Astrocyte (in vitro differentiated cells and primary cell): Measurements from ENCODE around the gene SLC26A2. TPM values are rescaled to one million over a fixed set of nuclear protein-coding genes. Genes with fewer than 3 reads are reported as not detected.

Experiments used
- DNase-seq: peaks from one replicate; pipeline ENCODE4 v3.0.0-alpha.2; 2010; ENCODE audit warnings: low read depth
- FAIRE-seq: peaks from 2 replicates; lab custom pipeline; 2011; peaks lifted over from hg19 to GRCh38; lab: Jason Lieb, UNC
- H2AFZ ChIP-seq: 2 replicates; pipeline ENCODE4 v1.6.0; 2012; ENCODE audit warnings: low read depth, low read length, inconsistent platforms
- H3K27ac ChIP-seq: 2 replicates; pipeline ENCODE4 v1.5.1; 2011; ENCODE audit warnings: low read depth, low read length, inconsistent platforms
- H3K27me3 ChIP-seq: 2 replicates; pipeline ENCODE4 v1.6.0; 2011; ENCODE audit warnings: low read length, inconsistent platforms; ENCODE audit not compliant: insufficient read depth
- H3K36me3 ChIP-seq: 2 replicates; pipeline ENCODE4 v1.5.1; 2011; ENCODE audit warnings: low read length, inconsistent platforms; ENCODE audit not compliant: insufficient read depth
- H3K4me1 ChIP-seq: 2 replicates; pipeline ENCODE4 v1.5.1; 2011; ENCODE audit warnings: low read length, inconsistent platforms; ENCODE audit not compliant: insufficient read depth
- H3K4me2 ChIP-seq: 2 replicates; pipeline ENCODE4 v1.6.0; 2012; ENCODE audit warnings: low read length, inconsistent platforms
- H3K4me3 ChIP-seq: 2 replicates; pipeline ENCODE4 v1.5.1; 2011; ENCODE audit warnings: low read depth, mild to moderate bottlenecking, low read length, inconsistent platforms; ENCODE audit not compliant: insufficient read depth
- H3K79me2 ChIP-seq: 2 replicates; pipeline ENCODE4 v1.6.0; 2012; ENCODE audit warnings: mild to moderate bottlenecking, low read length, inconsistent platforms; ENCODE audit not compliant: insufficient read depth
- H3K9ac ChIP-seq: 2 replicates; pipeline ENCODE4 v1.6.0; 2012; ENCODE audit warnings: mild to moderate bottlenecking, low read length, inconsistent platforms
- H3K9me3 ChIP-seq: 2 replicates; pipeline ENCODE4 v1.5.1; 2012; ENCODE audit warnings: low read depth, mild to moderate bottlenecking, low read length, inconsistent platforms; ENCODE audit not compliant: insufficient read depth
- H4K20me1 ChIP-seq: 2 replicates; pipeline ENCODE4 v1.6.0; 2012; ENCODE audit warnings: low read length, inconsistent platforms; ENCODE audit not compliant: insufficient read depth
- H3K27ac Mint-ChIP-seq: one replicate; pipeline ENCODE4 v1.8.0; 2021; ENCODE audit warnings: mild to moderate bottlenecking, mixed read lengths; ENCODE audit not compliant: unreplicated experiment
- H3K27me3 Mint-ChIP-seq: one replicate; pipeline ENCODE4 v1.8.0; 2021; ENCODE audit warnings: low read depth, mixed read lengths; ENCODE audit not compliant: unreplicated experiment
- H3K36me3 Mint-ChIP-seq: one replicate; pipeline ENCODE4 v1.8.0; 2021; ENCODE audit warnings: low read depth, mixed read lengths; ENCODE audit not compliant: unreplicated experiment
- H3K4me1 Mint-ChIP-seq: one replicate; pipeline ENCODE4 v1.8.0; 2021; ENCODE audit warnings: low read depth, mixed read lengths; ENCODE audit not compliant: unreplicated experiment
- H3K4me3 Mint-ChIP-seq: one replicate; pipeline ENCODE4 v1.8.0; 2021; ENCODE audit warnings: mild to moderate bottlenecking, moderate library complexity, mixed read lengths; ENCODE audit not compliant: unreplicated experiment
- H3K9me3 Mint-ChIP-seq: one replicate; pipeline ENCODE4 v1.8.0; 2021; ENCODE audit warnings: mild to moderate bottlenecking, mixed read lengths; ENCODE audit not compliant: unreplicated experiment
- EZH2 ChIP-seq: IDR thresholded peaks from 2 replicates; pipeline ENCODE4 v1.6.1; 2012; ENCODE audit warnings: mild to moderate bottlenecking, low read length, inconsistent platforms; ENCODE audit not compliant: insufficient read depth
- total RNA-seq: library from RNA; stranded (reverse); gene quantifications from 2 replicates; pipeline ENCODE4 v1.2.1, GENCODE V29; 2021
- TF ChIP-seq, protein P1 (sequence below): IDR thresholded peaks from 2 replicates; pipeline ENCODE4 v1.5.1; 2011; ENCODE audit warnings: low read depth, mild to moderate bottlenecking, inconsistent platforms, low read length, moderate library complexity; ENCODE audit not compliant: insufficient read depth

SLC26A2 gene
- total RNA-seq, 1 donor from 2014 or later: 19.8 TPM

- no peak within 1 kb of the TSS for H2AFZ ChIP-seq
- no peaks in the 10 kb centered on the region for H4K20me1 ChIP-seq
- H3K4me1 ChIP-seq: peaks cover 9% of the 10 kb centered on the region
- H3K9me3 ChIP-seq: no peaks in the 10 kb centered on the region
- peaks cover 11% of the 10 kb centered on the region for H3K27me3 ChIP-seq
- H3K9ac ChIP-seq: no peak within 1 kb of the TSS
- Mint-ChIP-seq H3K4me3 (no peak within 1 kb of the TSS), H3K9me3 (no peaks in the 10 kb centered on the region), H3K36me3 (no peaks in the 10 kb centered on the region), H3K27ac (no peak within 1 kb of the TSS), H3K4me1 (peaks cover 18% of the 10 kb centered on the region), H3K27me3 (peaks cover 6% of the 10 kb centered on the region)
- H3K4me3 ChIP-seq: no peak within 1 kb of the TSS
- no peak within 1 kb of the TSS for H3K4me2 ChIP-seq
- DNase-seq (no peak), FAIRE-seq (no peak)
- no peak within 1 kb of the TSS for H3K27ac ChIP-seq
- TF ChIP-seq EZH2: no peak
- TF ChIP-seq, protein P1, sequence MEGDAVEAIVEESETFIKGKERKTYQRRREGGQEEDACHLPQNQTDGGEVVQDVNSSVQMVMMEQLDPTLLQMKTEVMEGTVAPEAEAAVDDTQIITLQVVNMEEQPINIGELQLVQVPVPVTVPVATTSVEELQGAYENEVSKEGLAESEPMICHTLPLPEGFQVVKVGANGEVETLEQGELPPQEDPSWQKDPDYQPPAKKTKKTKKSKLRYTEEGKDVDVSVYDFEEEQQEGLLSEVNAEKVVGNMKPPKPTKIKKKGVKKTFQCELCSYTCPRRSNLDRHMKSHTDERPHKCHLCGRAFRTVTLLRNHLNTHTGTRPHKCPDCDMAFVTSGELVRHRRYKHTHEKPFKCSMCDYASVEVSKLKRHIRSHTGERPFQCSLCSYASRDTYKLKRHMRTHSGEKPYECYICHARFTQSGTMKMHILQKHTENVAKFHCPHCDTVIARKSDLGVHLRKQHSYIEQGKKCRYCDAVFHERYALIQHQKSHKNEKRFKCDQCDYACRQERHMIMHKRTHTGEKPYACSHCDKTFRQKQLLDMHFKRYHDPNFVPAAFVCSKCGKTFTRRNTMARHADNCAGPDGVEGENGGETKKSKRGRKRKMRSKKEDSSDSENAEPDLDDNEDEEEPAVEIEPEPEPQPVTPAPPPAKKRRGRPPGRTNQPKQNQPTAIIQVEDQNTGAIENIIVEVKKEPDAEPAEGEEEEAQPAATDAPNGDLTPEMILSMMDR: no peak
- H3K79me2 ChIP-seq: no peaks in the 10 kb centered on the region
- H3K36me3 ChIP-seq: no peaks in the 10 kb centered on the region
These were observed 15.9 kb upstream of the SLC26A2 start, which contains the start of gene PDE6A for GRCh38 chr5:149944666-149945065. PDE6A (minus strand) TSS chr5:149944793; CDS start chr5:149944673, 120 bp downstream.

GRCh38 chr5:149946118-149946517, 14.4 kb upstream of the SLC26A2 start:
- Histone ChIP-seq H3K4me3 (no peak overlapping the region), H3K9ac (no peak overlapping the region), H3K27me3 (peaks cover 11% of the 10 kb centered on the region), H3K4me2 (no peak overlapping the region), H3K36me3 (no peaks in the 10 kb centered on the region), H2AFZ (no peak overlapping the region), H3K4me1 (peaks cover 2% of the 10 kb centered on the region), H4K20me1 (no peaks in the 10 kb centered on the region), H3K9me3 (no peaks in the 10 kb centered on the region), H3K27ac (no peak overlapping the region), H3K79me2 (no peaks in the 10 kb centered on the region)
- H3K4me1 Mint-ChIP-seq: peaks cover 14% of the 10 kb centered on the region
- TF ChIP-seq, protein P1: no peak
- no peak for TF ChIP-seq EZH2
- DNase-seq: no peak
- no peaks in the 10 kb centered on the region for H3K9me3 Mint-ChIP-seq
- H3K27me3 Mint-ChIP-seq: peaks cover 6% of the 10 kb centered on the region
- H3K27ac Mint-ChIP-seq: no peak overlapping the region
- H3K4me3 Mint-ChIP-seq: no peak overlapping the region
- no peaks in the 10 kb centered on the region for H3K36me3 Mint-ChIP-seq
- FAIRE-seq: no peak

DNA sequence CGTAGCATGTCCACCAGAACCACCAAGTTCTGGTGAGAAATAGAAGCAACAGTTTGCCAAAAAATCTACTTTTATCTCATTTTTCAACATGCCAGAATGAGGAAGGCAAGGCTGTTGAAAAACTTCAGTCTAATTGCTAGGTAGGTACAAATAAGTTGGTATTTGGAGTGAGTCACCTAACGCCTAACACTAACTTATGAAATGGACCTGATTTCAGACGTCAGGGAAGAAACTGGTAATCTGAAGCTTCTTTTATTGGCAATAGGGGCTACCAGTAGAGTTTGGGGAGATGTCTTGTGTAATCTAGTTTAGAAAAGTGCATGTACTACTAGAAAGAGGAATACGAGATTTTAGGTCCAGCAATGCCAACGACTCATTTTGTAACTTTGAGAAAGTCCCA, 11.6 kb upstream of the SLC26A2 start:
- H3K4me1 ChIP-seq: no peaks in the 10 kb centered on the region
- H2AFZ ChIP-seq: no peak overlapping the region
- no peak overlapping the region for H3K9ac ChIP-seq
- no peaks in the 10 kb centered on the region for H3K9me3 ChIP-seq
- FAIRE-seq (no peak), DNase-seq (no peak)
- no peak overlapping the region for H3K27ac ChIP-seq
- H3K9me3 Mint-ChIP-seq: no peaks in the 10 kb centered on the region
- H3K27me3 ChIP-seq: peaks cover 11% of the 10 kb centered on the region
- TF ChIP-seq EZH2: no peak
- TF ChIP-seq, protein P1: no peak
- H3K27ac Mint-ChIP-seq: no peak overlapping the region
- no peaks in the 10 kb centered on the region for H3K4me1 Mint-ChIP-seq
- H3K4me3 ChIP-seq: no peak overlapping the region
- H3K4me2 ChIP-seq: no peak overlapping the region
- H3K36me3 Mint-ChIP-seq: no peaks in the 10 kb centered on the region
- no peak overlapping the region for H3K4me3 Mint-ChIP-seq
- H3K27me3 Mint-ChIP-seq: peaks cover 6% of the 10 kb centered on the region
- H3K79me2 ChIP-seq: no peaks in the 10 kb centered on the region
- no peaks in the 10 kb centered on the region for H4K20me1 ChIP-seq
- H3K36me3 ChIP-seq: no peaks in the 10 kb centered on the region
